Measurements from ENCODE around the gene MT1HL1.
"Not testable (repeated sequence)": the region's sequence is repeated elsewhere in the genome, so short reads cannot be mapped to it uniquely, and the experiment has no call there.

Gene MT1HL1

DNA sequence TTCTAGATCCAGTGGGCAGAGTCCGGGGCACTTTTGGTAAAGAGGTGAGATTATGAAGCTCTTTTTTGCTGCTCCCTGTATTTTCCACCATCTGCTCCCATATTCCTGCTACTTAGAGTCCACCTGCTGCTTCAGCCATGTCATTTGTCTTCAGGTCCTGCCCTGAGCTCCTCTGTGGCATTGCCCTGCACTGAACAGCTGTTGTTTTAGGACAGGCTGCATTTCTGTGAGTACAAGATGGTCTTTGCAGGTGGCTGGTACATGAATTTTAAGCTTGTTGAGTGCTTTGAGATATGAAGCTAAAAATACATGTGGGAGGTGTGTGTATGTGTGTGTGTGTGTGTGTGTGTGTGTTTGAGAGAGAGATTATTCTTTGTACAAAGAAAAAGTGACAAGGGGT is 21.9 kb downstream of the MT1HL1 start:
- H3K4me3 ChIP-seq (ENCODE audit: low read depth, low read length) = no peak overlapping the region
- DNase-seq (ENCODE audit: low read depth) = no peak

- H3K4me3 ChIP-seq (ENCODE audit: low read depth, low read length); DNase-seq (ENCODE audit: low read depth): not testable (repeated sequence)
Observed at GRCh38 chr1:236981431-236981830, 22.8 kb downstream of the MT1HL1 start.

GRCh38 chr1:236980673-236981072 is 23.6 kb downstream of the MT1HL1 start:
- H3K4me3 ChIP-seq (ENCODE audit: low read depth, low read length) = no peak overlapping the region
- no peak for DNase-seq (ENCODE audit: low read depth)

- DNase-seq (ENCODE audit: low read depth) = no peak
- no peak overlapping the region for H3K4me3 ChIP-seq (ENCODE audit: low read depth, low read length)
Observed at GRCh38 chr1:236979149-236979900, 24.9 kb downstream of the MT1HL1 start.

DNA sequence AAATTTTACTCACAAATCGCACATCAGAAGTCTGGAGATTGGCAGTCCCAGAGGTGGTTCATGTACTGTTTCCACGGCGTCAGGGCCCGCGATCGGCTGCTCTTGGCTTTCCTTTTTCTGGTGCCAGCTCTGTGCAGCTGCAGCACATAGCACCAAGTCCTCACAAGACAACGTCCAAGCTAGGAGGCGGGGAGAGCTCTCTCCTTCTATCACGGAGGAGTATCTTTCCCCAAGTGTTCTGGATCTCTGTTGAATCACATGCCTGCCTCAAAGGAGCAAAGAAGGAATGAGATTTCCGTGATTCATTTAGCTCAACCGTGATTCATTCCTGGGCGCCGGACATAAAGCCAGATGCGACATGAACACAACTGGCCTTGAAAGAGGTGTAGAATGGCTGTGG is 25.5 kb downstream of the MT1HL1 start:
- H3K4me3 ChIP-seq (ENCODE audit: low read depth, low read length) = no peak overlapping the region
- no peak for DNase-seq (ENCODE audit: low read depth)

GRCh38 chr1:236975461-236975860 is 28.8 kb downstream of the MT1HL1 start:
- H3K4me3 ChIP-seq (ENCODE audit: low read depth, low read length) = no peak overlapping the region
- DNase-seq (ENCODE audit: low read depth) = no peak

GRCh38 chr1:236974025-236974424 is 30.2 kb downstream of the MT1HL1 start:
- not testable (repeated sequence) for DNase-seq (ENCODE audit: low read depth); H3K4me3 ChIP-seq (ENCODE audit: low read depth, low read length)

GRCh38 chr1:236966636-236967035 is 37.6 kb downstream of the MT1HL1 start:
- DNase-seq (ENCODE audit: low read depth) = no peak
- no peak overlapping the region for H3K4me3 ChIP-seq (ENCODE audit: low read depth, low read length)

DNA sequence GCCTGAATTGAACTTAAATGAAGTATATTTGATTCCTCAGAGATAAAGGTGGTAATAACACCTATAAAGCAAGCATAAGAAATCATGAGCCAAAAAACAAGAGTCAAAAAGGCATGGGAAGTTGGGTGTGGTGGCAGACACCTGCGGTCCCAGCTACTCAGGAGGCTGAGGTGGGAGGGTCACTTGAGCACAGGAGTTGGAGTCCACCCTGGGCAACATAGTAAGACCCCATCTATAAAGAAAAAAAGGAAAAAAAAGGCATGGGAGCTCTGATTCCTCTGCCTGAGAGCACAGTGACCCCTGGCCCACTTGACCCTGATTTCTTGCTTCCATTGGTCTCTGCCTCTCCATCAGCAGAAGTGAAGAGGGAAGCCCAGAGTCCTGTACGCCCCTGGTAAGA is 40.3 kb downstream of the MT1HL1 start:
- no peak overlapping the region for H3K4me3 ChIP-seq (ENCODE audit: low read depth, low read length)
- DNase-seq (ENCODE audit: low read depth) = no peak

DNA sequence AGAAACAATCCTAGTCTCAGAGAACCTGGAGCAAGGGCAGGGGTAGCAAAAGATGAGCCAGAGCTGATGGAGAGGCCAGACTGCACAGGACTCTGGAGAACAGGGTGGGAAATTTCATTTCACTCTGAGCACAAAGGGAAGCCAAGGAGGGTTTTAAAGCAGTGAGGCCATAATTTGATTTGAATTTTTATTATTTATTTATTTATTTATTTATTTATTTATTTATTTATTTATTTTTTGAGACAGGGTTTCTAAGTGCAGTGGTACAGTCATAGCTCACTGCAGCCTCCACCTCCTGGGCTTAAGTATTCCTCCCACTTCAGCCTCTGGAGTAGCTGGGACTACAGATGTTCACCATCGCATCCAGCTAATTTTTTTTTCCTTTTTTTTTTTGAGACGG is 45.1 kb downstream of the MT1HL1 start:
- DNase-seq (ENCODE audit: low read depth) = no peak
- H3K4me3 ChIP-seq (ENCODE audit: low read depth, low read length) = no peak overlapping the region

DNA sequence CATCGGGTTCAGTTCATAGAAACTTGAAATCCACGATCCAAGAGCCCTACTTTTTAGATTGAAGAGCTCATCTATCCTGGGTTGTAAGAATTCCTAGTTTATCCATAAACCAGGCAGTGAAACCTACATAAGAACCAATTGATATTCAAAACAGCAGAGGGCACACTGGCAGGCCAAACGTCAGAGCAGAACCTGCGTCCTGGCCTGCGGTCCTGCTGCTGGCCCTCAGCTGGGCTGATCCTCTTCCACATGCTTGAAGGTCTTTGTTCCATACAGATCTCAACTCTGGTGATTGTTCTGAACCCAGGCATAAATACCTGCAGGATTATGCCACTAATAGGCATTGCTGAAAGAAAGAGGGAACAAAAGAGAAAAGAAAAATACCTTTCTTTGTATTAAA is 47.0 kb downstream of the MT1HL1 start:
- DNase-seq (ENCODE audit: low read depth) = no peak
- no peak overlapping the region for H3K4me3 ChIP-seq (ENCODE audit: low read depth, low read length)
